Endothelial cell of umbilical vein (primary cell): ENCODE results near the gene TMEM52B. TPM values are rescaled to one million over a fixed set of nuclear protein-coding genes. Genes with fewer than 3 reads are reported as not detected.

Source experiments
- BruUV-seq: library from RNA; stranded (reverse); fragments of 400-500 nt; replicated peaks from 2 replicates; lab custom pipeline; 2021; lab: Mats Ljungman, UMichigan
- CTCF ChIA-PET: fragments of 300-600, 350-600 bp; sonication (Branson Sonifier 250); formaldehyde crosslinking; loops from one replicate; lab custom pipeline; 2021; ENCODE audit warnings: antibody characterized with exemption, inconsistent platforms; lab: Charles Lee
- POLR2A ChIA-PET: fragments of 300-600, 350-600 bp; sonication (Branson Sonifier 250); formaldehyde crosslinking; loops from one replicate; lab custom pipeline; 2021; ENCODE audit warnings: antibody characterized with exemption, inconsistent platforms; lab: Charles Lee
- DNase-seq: peaks from one replicate; pipeline ENCODE4 v3.0.0-alpha.2; 2011; ENCODE audit warnings: low read depth, low spot score
- FAIRE-seq: peaks from 2 replicates; lab custom pipeline; 2011; peaks lifted over from hg19 to GRCh38; lab: Jason Lieb, UNC
- H2AFZ ChIP-seq: 2 replicates; pipeline ENCODE4 v1.6.0; 2012; ENCODE audit warnings: low read depth, low read length, control low read depth, inconsistent platforms
- H3K27ac ChIP-seq: 2 replicates; pipeline ENCODE4 v1.5.1; 2011; ENCODE audit warnings: low read depth, mild to moderate bottlenecking, control low read depth, low read length, moderate library complexity; ENCODE audit not compliant: insufficient read depth
- H3K27me3 ChIP-seq, 2 experiments: 2 replicates each; pipeline versions ENCODE4 v1.6.0 to v1.6.1; 2011; ENCODE audit warnings: low read length in 2 of 2, mixed read lengths in 1 of 2; ENCODE audit not compliant: control insufficient read depth in 2 of 2, insufficient read depth in 2 of 2
- H3K36me3 ChIP-seq, 2 experiments: 2 replicates in 1 of 2; 3 replicates in 1 of 2; pipeline ENCODE4 v1.5.1; 2011; ENCODE audit warnings: low read length in 2 of 2, mild to moderate bottlenecking in 1 of 2, moderate library complexity in 1 of 2; ENCODE audit not compliant: control insufficient read depth in 2 of 2, insufficient read depth in 2 of 2; ENCODE audit errors: extremely low read depth in 1 of 2
- H3K4me1 ChIP-seq: 3 replicates; pipeline ENCODE4 v1.5.1; 2011; ENCODE audit warnings: mild to moderate bottlenecking, low read length; ENCODE audit not compliant: control insufficient read depth, insufficient read depth; ENCODE audit errors: extremely low read depth
- H3K4me2 ChIP-seq: 2 replicates; pipeline ENCODE4 v1.6.1; 2011; ENCODE audit warnings: low read length, control low read depth, mixed read lengths; ENCODE audit not compliant: insufficient read depth
- H3K4me3 ChIP-seq, 3 experiments: fragments of 200-600 bp in 1 of 3; sonication (generic), shearing (Covaris generic) in 1 of 3; replicated peaks in 1 of 3; 2 replicates each; pipeline ENCODE4 v1.5.1; 2011 to 2016; ENCODE audit warnings: control low read depth in 3 of 3, low read length in 3 of 3, mild to moderate bottlenecking in 2 of 3, inconsistent platforms in 1 of 3, low read depth in 1 of 3, moderate library complexity in 1 of 3; ENCODE audit not compliant: insufficient read depth in 1 of 3
- H3K79me2 ChIP-seq: 2 replicates; pipeline ENCODE4 v1.6.0; 2012; ENCODE audit warnings: low read length, inconsistent platforms; ENCODE audit not compliant: control insufficient read depth, insufficient read depth
- H3K9ac ChIP-seq: replicated peaks from 2 replicates; pipeline ENCODE3; 2011; ENCODE audit warnings: low read length, control low read depth; ENCODE audit not compliant: insufficient read depth; ENCODE audit errors: extremely low read depth
- H3K9me1 ChIP-seq: replicated peaks from 3 replicates; pipeline ENCODE4 v1.6.0; 2011; ENCODE audit warnings: mild to moderate bottlenecking, low read length; ENCODE audit not compliant: control insufficient read depth, insufficient read depth; ENCODE audit errors: extremely low read depth
- H3K9me3 ChIP-seq: replicated peaks from 2 replicates; pipeline ENCODE4 v1.5.1; 2012; ENCODE audit warnings: low read length, inconsistent platforms; ENCODE audit not compliant: control insufficient read depth, insufficient read depth
- H4K20me1 ChIP-seq: replicated peaks from 2 replicates; pipeline ENCODE3; 2011; ENCODE audit warnings: mild to moderate bottlenecking, low read length; ENCODE audit not compliant: control insufficient read depth, insufficient read depth; ENCODE audit errors: extremely low read depth
- EZH2 ChIP-seq: IDR thresholded peaks from 2 replicates; pipeline ENCODE4 v1.6.1; 2012; ENCODE audit warnings: borderline replicate concordance, low read depth, mild to moderate bottlenecking, moderate library complexity, low read length, inconsistent platforms; ENCODE audit not compliant: severe bottlenecking
- FOS ChIP-seq: IDR thresholded peaks from 2 replicates; pipeline ENCODE4 v1.6.1; 2011; ENCODE audit warnings: mild to moderate bottlenecking, low read length, moderate library complexity, borderline replicate concordance; ENCODE audit not compliant: insufficient read depth
- GATA2 ChIP-seq: IDR thresholded peaks from 2 replicates; pipeline ENCODE4 v1.7.0; 2011; ENCODE audit warnings: low read depth, mild to moderate bottlenecking, moderate library complexity, mixed read lengths, low read length; ENCODE audit not compliant: insufficient read length, insufficient read depth
- JUN ChIP-seq: IDR thresholded peaks from 2 replicates; pipeline ENCODE4 v1.6.1; 2011; ENCODE audit warnings: borderline replicate concordance, low read depth; ENCODE audit not compliant: insufficient read length, insufficient read depth
- MYC ChIP-seq: IDR thresholded peaks from one replicate; pipeline ENCODE4 v1.6.1; 2011; ENCODE audit warnings: mild to moderate bottlenecking, low read depth, low read length
- POLR2AphosphoS5 ChIP-seq: IDR thresholded peaks from 2 replicates; pipeline ENCODE4 v1.6.1; 2012; ENCODE audit warnings: low read depth, mild to moderate bottlenecking, control low read depth, low read length, moderate library complexity; ENCODE audit not compliant: insufficient read depth
- dilution Hi-C: fragments of 300-500 bp; cut with MboI; formaldehyde crosslinking; loops from one replicate; pipeline ENCODE4 v1.15.0; 2019; ENCODE audit warnings: low sequenced_read_pairs; ENCODE audit not compliant: extremely low pct_ligation_motif_present
- intact Hi-C: fragments of 100-400 bp; cut with micrococcal nuclease; formaldehyde crosslinking; loops from one replicate; pipeline ENCODE4 v1.10.0; 2022
- polyA plus RNA-seq, 4 experiments: library from polyadenylated mRNA; depleted of rRNA in 3 of 4; stranded (reverse) in 3 of 4; unstranded in 1 of 4; fragments of >200 nt; gene quantifications; 2 replicates each; pipeline versions ENCODE4 v1.2.1 to v1.2.3, GENCODE V29; 2011 to 2012; ENCODE audit warnings: missing spikeins in 1 of 4
- total RNA-seq: library from RNA; stranded (reverse); gene quantifications from 2 replicates; pipeline ENCODE4 v1.2.3, GENCODE V29; 2021
- TF ChIP-seq, protein P1 (sequence below), 2 donors: IDR thresholded peaks; 1 replicate in 1 of 2; 2 replicates in 1 of 2; pipeline ENCODE4 v1.5.1; 2011; ENCODE audit warnings: low read length in 2 of 2, mild to moderate bottlenecking in 2 of 2, moderate library complexity in 2 of 2, control low read depth in 1 of 2, inconsistent platforms in 1 of 2, low read depth in 1 of 2; ENCODE audit not compliant: insufficient read depth in 1 of 2; ENCODE audit errors: extremely low read depth in 1 of 2
- TF ChIP-seq, protein P2 (sequence below): IDR thresholded peaks from 2 replicates; pipeline ENCODE4 v1.6.1; 2011; ENCODE audit not compliant: insufficient read depth, insufficient read length

TMEM52B gene
- total and polyA plus RNA-seq, 2 donors (not counting 3 experiments of a cell fraction or from before 2014, with no cell fraction given) = 0.24 TPM; not detected in 1

DNA sequence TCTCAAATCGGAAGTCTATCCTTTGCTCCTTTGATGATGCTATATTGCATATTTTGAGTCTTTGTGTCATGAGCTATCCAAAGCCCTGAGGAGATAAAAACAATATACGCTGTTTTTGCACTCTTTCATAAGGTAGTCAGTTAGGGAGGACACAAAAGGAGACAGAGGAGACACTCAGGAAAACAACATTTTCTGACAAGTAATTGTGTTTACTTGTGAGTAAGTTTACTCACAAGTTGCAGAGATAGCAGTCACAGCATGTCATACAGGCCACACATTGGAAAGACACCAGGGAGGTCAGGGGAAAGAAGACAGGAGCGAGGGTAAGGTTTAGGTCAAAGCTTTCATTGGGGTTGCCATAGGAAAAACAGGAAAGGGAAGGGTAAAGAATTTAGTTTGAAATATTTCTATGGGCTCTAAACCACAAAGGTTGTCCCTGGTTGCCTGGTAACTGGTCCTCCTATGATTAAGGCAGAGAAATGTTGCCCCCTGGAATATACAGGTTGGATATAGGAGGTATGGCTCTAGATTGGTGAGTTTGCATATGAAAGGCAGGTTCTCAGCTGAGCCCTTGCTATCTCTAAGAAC, 26.5 kb downstream of the TMEM52B start:
- BruUV-seq = no TSS peak
- dilution Hi-C loops (no loop called here), intact Hi-C loops (no loop called here)
- FAIRE-seq (no peak), DNase-seq (no peak)
- Histone ChIP-seq H3K9me3 (no peaks in the 10 kb centered on the region), H3K9ac (no peak overlapping the region), H3K79me2 (no peaks in the 10 kb centered on the region), H3K4me1 (peaks cover 5% of the 10 kb centered on the region), H3K27ac (no peak overlapping the region), H3K4me3 (no peak overlapping the region), H3K36me3 (no peaks in the 10 kb centered on the region), H4K20me1 (no peaks in the 10 kb centered on the region), H3K4me2 (no peak overlapping the region), H3K9me1 (no peaks in the 10 kb centered on the region), H3K27me3 (no peaks in the 10 kb centered on the region), H2AFZ (no peak overlapping the region)
- POLR2A ChIA-PET = no interaction called here
- CTCF ChIA-PET = interaction anchor here (1.0 kb wide), 1 partner anchor 52 kb away, joined by 3 read pairs; no protein-coding TSS in a partner anchor
- TF ChIP-seq, protein P1, sequence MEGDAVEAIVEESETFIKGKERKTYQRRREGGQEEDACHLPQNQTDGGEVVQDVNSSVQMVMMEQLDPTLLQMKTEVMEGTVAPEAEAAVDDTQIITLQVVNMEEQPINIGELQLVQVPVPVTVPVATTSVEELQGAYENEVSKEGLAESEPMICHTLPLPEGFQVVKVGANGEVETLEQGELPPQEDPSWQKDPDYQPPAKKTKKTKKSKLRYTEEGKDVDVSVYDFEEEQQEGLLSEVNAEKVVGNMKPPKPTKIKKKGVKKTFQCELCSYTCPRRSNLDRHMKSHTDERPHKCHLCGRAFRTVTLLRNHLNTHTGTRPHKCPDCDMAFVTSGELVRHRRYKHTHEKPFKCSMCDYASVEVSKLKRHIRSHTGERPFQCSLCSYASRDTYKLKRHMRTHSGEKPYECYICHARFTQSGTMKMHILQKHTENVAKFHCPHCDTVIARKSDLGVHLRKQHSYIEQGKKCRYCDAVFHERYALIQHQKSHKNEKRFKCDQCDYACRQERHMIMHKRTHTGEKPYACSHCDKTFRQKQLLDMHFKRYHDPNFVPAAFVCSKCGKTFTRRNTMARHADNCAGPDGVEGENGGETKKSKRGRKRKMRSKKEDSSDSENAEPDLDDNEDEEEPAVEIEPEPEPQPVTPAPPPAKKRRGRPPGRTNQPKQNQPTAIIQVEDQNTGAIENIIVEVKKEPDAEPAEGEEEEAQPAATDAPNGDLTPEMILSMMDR (IDR thresholded peaks at IDR 0.05; ENCODE audit: extremely low read depth in 1 of 2, insufficient read depth in 1 of 2, low read depth in 1 of 2, low read length in 2 of 2) = no peak
- TF ChIP-seq EZH2 = no peak
- no peak for TF ChIP-seq MYC
- no peak for TF ChIP-seq FOS
- no peak for TF ChIP-seq GATA2
- TF ChIP-seq POLR2AphosphoS5 = no peak
- TF ChIP-seq, protein P2, sequence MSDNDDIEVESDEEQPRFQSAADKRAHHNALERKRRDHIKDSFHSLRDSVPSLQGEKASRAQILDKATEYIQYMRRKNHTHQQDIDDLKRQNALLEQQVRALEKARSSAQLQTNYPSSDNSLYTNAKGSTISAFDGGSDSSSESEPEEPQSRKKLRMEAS = no peak
- no peak for TF ChIP-seq JUN
